SK-N-SH (cell line): ENCODE measurements around the gene GOLGA6A.

Experiments
- TF ChIP-seq, protein P1 (sequence below): fragments of 150-350 bp; IDR thresholded peaks from 2 replicates; pipeline ENCODE4 v1.6.1; 2017; ENCODE audit warnings: antibody characterized with exemption, low read length, low read depth, borderline replicate concordance
- TF ChIP-seq, protein P2 (sequence below): IDR thresholded peaks from 2 replicates; pipeline ENCODE4 v1.4.0; 2012; ENCODE audit warnings: low read depth, borderline replicate concordance

DNA sequence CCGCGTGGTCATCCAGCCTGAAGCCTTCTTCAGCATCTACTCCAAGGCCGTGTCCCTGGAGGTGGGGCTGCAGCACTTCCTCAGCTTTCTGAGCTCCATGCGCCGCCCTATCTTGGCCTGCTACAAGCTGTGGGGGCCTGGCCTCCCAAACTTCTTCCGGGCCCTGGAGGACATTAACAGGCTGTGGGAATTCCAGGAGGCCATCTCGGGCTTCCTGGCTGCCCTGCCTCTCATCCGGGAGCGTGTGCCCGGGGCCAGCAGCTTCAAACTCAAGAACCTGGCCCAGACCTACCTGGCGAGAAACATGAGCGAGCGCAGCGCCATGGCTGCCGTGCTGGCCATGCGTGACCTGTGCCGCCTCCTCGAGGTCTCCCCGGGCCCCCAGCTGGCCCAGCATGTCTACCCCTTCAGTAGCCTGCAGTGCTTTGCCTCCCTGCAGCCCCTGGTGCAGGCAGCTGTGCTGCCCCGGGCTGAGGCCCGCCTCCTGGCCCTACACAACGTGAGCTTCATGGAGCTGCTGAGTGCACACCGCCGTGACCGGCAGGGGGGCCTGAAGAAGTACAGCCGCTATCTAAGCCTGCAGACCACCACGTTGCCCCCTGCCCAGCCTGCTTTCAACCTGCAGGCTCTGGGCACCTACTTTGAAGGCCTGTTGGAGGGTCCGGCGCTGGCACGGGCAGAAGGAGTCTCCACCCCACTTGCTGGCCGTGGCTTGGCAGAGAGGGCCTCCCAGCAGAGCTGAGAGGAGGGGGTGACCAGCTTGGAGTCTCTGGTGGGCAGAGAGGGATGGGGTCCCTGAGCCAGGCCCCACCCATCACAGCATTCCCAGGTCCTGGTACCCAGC, 37.9 kb downstream of the GOLGA6A start:
- TF ChIP-seq, protein P1, sequence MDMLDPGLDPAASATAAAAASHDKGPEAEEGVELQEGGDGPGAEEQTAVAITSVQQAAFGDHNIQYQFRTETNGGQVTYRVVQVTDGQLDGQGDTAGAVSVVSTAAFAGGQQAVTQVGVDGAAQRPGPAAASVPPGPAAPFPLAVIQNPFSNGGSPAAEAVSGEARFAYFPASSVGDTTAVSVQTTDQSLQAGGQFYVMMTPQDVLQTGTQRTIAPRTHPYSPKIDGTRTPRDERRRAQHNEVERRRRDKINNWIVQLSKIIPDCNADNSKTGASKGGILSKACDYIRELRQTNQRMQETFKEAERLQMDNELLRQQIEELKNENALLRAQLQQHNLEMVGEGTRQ, result no peak
- TF ChIP-seq, protein P2, sequence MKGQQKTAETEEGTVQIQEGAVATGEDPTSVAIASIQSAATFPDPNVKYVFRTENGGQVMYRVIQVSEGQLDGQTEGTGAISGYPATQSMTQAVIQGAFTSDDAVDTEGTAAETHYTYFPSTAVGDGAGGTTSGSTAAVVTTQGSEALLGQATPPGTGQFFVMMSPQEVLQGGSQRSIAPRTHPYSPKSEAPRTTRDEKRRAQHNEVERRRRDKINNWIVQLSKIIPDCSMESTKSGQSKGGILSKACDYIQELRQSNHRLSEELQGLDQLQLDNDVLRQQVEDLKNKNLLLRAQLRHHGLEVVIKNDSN, result no peak
